BJ (cell line): ENCODE measurements around the gene BTBD18. TPM values are rescaled to one million over a fixed set of nuclear protein-coding genes. Genes with fewer than 3 reads are reported as not detected.

ENCODE experiments used
- CTCF ChIA-PET: fragments of 350-600 bp; formaldehyde crosslinking; extraction: SDS; loops from one replicate; lab custom pipeline; 2021; ENCODE audit warnings: antibody characterized with exemption, inconsistent platforms; lab: Yijun Ruan, JAX
- POLR2A ChIA-PET: fragments of 300-600 bp; sonication (Branson Sonifier 250); formaldehyde crosslinking; extraction: SDS; loops from one replicate; lab custom pipeline; 2021; ENCODE audit warnings: antibody characterized with exemption; lab: Charles Lee
- DNase-seq: peaks from one replicate; pipeline ENCODE4 v3.0.0-alpha.2; 2011; ENCODE audit warnings: low read depth
- H3K27me3 ChIP-seq: 2 replicates; pipeline ENCODE4 v1.6.0; 2011; ENCODE audit warnings: low read length; ENCODE audit not compliant: control insufficient read depth, insufficient read depth
- H3K36me3 ChIP-seq: 2 replicates; pipeline ENCODE4 v1.5.1; 2011; ENCODE audit warnings: low read length; ENCODE audit not compliant: control insufficient read depth, insufficient read depth
- H3K4me3 ChIP-seq: 2 replicates; pipeline ENCODE4 v1.5.1; 2011; ENCODE audit warnings: low read depth, mild to moderate bottlenecking, control low read depth, low read length
- polyA plus RNA-seq: library from polyadenylated mRNA; depleted of rRNA; stranded (reverse); fragments of >200 nt; gene quantifications from 2 replicates; pipeline ENCODE4 v1.2.3, GENCODE V29; 2011
- TF ChIP-seq, protein P1 (sequence below): IDR thresholded peaks from 2 replicates; pipeline ENCODE4 v1.5.1; 2011; ENCODE audit warnings: low read depth, mild to moderate bottlenecking, control low read depth, inconsistent platforms, low read length, moderate library complexity; ENCODE audit not compliant: insufficient read depth

Gene BTBD18
- polyA plus RNA-seq, 1 experiment = not detected

- no peak for DNase-seq
- ChIA-PET CTCF (interaction anchor here (1.9 to 2.0 kb wide), 2 partner anchors 56 to 769 kb away, joined by 4 to 10 read pairs; no protein-coding TSS in a partner anchor), POLR2A (no interaction called here)
- TF ChIP-seq, protein P1, sequence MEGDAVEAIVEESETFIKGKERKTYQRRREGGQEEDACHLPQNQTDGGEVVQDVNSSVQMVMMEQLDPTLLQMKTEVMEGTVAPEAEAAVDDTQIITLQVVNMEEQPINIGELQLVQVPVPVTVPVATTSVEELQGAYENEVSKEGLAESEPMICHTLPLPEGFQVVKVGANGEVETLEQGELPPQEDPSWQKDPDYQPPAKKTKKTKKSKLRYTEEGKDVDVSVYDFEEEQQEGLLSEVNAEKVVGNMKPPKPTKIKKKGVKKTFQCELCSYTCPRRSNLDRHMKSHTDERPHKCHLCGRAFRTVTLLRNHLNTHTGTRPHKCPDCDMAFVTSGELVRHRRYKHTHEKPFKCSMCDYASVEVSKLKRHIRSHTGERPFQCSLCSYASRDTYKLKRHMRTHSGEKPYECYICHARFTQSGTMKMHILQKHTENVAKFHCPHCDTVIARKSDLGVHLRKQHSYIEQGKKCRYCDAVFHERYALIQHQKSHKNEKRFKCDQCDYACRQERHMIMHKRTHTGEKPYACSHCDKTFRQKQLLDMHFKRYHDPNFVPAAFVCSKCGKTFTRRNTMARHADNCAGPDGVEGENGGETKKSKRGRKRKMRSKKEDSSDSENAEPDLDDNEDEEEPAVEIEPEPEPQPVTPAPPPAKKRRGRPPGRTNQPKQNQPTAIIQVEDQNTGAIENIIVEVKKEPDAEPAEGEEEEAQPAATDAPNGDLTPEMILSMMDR = no peak
- Histone ChIP-seq H3K36me3 (peaks cover 15% of the 10 kb centered on the region), H3K27me3 (no peaks in the 10 kb centered on the region), H3K4me3 (no peak overlapping the region)
Measured at GRCh38 chr11:57745206-57745605, 6.4 kb downstream of the BTBD18 start.

GRCh38 chr11:57744357-57744756, 7.3 kb downstream of the BTBD18 start:
- Histone ChIP-seq H3K36me3 (peaks cover 15% of the 10 kb centered on the region), H3K4me3 (no peak overlapping the region), H3K27me3 (no peaks in the 10 kb centered on the region)
- POLR2A ChIA-PET = no interaction called here
- CTCF ChIA-PET = interaction anchor here (2.0 kb wide), 1 partner anchor 57 kb away, joined by 10 read pairs; no protein-coding TSS in a partner anchor
- no peak for DNase-seq
- TF ChIP-seq, protein P1 = no peak

GRCh38 chr11:57742087-57742452, 9.5 kb downstream of the BTBD18 start:
- ChIA-PET POLR2A (interaction anchor here (0.6 to 1.3 kb wide), 3 partner anchors 30 to 805 kb away, joined by 3 to 6 read pairs (median 6); partner anchors contain the start of gene MED19), CTCF (interaction anchor here (1.5 kb wide), 1 partner anchor 59 kb away, joined by 9 read pairs; no protein-coding TSS in a partner anchor)
- TF ChIP-seq, protein P1 = no peak
- Histone ChIP-seq H3K36me3 (peaks cover 17% of the 10 kb centered on the region), H3K27me3 (no peaks in the 10 kb centered on the region), H3K4me3 (peak overlapping the region; percentile 84)
- no peak for DNase-seq

- TF ChIP-seq, protein P1 = no peak
- CTCF ChIA-PET = interaction anchor here (0.5 to 1.5 kb wide), 4 partner anchors 14 to 59 kb away, joined by 3 to 9 read pairs (median 3); partner anchors contain the start of gene CTNND1
- H3K4me3 ChIP-seq = peak within 1 kb of the TSS; percentile 84
- DNase-seq = peak; percentile 82
- H3K36me3 ChIP-seq = peaks cover 17% of the 10 kb centered on the region
- no peaks in the 10 kb centered on the region for H3K27me3 ChIP-seq
- POLR2A ChIA-PET = interaction anchor here (0.6 to 1.3 kb wide), 5 partner anchors 24 to 805 kb away, joined by 3 to 6 read pairs (median 3); partner anchors contain the start of genes MED19 and TMX2
Measured at GRCh38 chr11:57741132-57742086, 10.2 kb downstream of the BTBD18 start, which contains the start of gene SELENOH. TSS of gene SELENOH (plus strand) at chr11:57741491. CDS start at chr11:57741596, 105 bp downstream.
